Mucosa of descending colon (tissue), 3 donors: ENCODE measurements around the gene CHURC1. TPM values are rescaled to one million over a fixed set of nuclear protein-coding genes. Genes with fewer than 3 reads are reported as not detected.
A peak's percentile ranks its signal among the peaks of the same experiment; 100 is the strongest.

Experiments used
- ATAC-seq: fragments of 200-7000 bp; cut with Tn5 transposase; one replicate; pipeline ENCODE4 v1.9.1; 2020; ENCODE audit warnings: mild to moderate bottlenecking, moderate library complexity
- DNase-seq, 3 donors: peaks; one replicate each; pipeline ENCODE4 v3.0.0-alpha.2; 2020
- H3K36me3 ChIP-seq: fragments of 200-600 bp; one replicate; pipeline ENCODE4 v1.8.0; 2021; ENCODE audit warnings: low read depth, mild to moderate bottlenecking
- H3K4me1 ChIP-seq: fragments of 200-600 bp; one replicate; pipeline ENCODE4 v1.8.0; 2021; ENCODE audit warnings: low read depth, mild to moderate bottlenecking
- H3K4me3 ChIP-seq: fragments of 200-600 bp; one replicate; pipeline ENCODE4 v1.8.0; 2021; ENCODE audit warnings: mild to moderate bottlenecking
- H3K9me3 ChIP-seq: fragments of 200-600 bp; one replicate; pipeline ENCODE4 v1.8.0; 2021; ENCODE audit warnings: mild to moderate bottlenecking
- intact Hi-C, 2 donors: fragments of 100-400 bp; cut with DNase I in 1 of 2; cut with micrococcal nuclease in 1 of 2; formaldehyde crosslinking; loops; one replicate each; pipeline versions ENCODE4 v1.11.0 to v1.11.1; 2022; cut with DNase I, micrococcal nuclease
- total RNA-seq, 3 donors: library from RNA; stranded (reverse); fragmentation: NEBNext Ultra II Directional in 2 of 3; extraction: Animal tissue kit (Norgen Biotek cat#: 25700) in 2 of 3; gene quantifications; one replicate each; pipeline versions ENCODE4 v1.2.1 to v1.2.4, GENCODE V29; 2021 to 2023
- TF ChIP-seq, protein P1 (sequence below): fragments of 200-600 bp; IDR thresholded peaks from one replicate; pipeline ENCODE4 v1.8.0; 2022; ENCODE audit warnings: antibody characterized with exemption, mild to moderate bottlenecking
- donor health status: DM: no; HTN: no; CAD: no; lungs with moderate emphysema.
- donor health status: DM: no; HTN: no; CAD: no.
- donor health status: DM: no; HTN: yes; CAD: no.

CHURC1 gene
- total RNA-seq, 3 donors from 2014 or later: 52.4 to 66.5 (median 65.4) TPM

DNA sequence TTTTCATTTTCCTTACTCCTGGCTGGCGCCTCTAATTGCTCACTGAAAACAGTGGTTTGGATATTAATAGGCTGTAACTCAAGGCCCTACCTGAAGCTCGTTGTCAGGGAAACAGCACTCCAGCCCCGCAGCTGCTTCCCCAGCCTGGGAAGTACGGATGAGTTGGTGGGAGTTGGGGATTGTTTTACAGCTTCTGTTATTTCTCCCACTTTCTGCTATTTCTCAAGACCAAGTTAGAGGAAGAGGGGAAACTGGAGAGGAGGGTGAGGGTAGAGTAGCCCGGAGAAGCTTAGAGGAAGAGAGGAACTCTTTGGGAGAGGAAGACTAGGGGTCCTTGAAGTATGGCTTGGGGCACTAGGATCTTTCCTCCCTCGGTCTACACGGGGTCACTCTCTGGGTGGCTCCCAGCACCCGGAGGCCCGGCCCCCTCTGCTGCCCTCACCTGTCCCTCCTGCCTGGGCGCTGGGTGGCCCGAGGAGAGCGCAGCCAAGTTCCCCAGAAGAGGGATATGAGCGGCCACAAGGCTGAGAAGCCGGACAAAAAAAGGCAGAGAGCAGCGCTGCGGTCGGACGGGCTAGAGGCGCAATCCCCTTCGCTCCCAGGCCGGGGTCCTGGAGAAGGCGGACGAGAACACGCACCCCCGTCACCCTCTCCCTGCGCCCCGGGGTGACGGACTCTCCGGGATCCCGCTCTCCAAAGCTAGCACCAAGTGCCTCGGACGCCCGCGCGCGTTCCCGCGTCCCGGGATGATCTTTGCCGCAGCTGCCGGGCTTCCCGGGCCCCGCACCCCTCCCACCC lies 35.2 kb upstream of the CHURC1 start:
- TF ChIP-seq, protein P1, sequence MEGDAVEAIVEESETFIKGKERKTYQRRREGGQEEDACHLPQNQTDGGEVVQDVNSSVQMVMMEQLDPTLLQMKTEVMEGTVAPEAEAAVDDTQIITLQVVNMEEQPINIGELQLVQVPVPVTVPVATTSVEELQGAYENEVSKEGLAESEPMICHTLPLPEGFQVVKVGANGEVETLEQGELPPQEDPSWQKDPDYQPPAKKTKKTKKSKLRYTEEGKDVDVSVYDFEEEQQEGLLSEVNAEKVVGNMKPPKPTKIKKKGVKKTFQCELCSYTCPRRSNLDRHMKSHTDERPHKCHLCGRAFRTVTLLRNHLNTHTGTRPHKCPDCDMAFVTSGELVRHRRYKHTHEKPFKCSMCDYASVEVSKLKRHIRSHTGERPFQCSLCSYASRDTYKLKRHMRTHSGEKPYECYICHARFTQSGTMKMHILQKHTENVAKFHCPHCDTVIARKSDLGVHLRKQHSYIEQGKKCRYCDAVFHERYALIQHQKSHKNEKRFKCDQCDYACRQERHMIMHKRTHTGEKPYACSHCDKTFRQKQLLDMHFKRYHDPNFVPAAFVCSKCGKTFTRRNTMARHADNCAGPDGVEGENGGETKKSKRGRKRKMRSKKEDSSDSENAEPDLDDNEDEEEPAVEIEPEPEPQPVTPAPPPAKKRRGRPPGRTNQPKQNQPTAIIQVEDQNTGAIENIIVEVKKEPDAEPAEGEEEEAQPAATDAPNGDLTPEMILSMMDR: no peak
- Histone ChIP-seq H3K9me3 (no peaks in the 10 kb centered on the region), H3K4me3 (no peak overlapping the region), H3K4me1 (peaks cover 10% of the 10 kb centered on the region), H3K36me3 (no peaks in the 10 kb centered on the region)
- ATAC-seq (peak; percentile 15), DNase-seq (peak in 2 of 3 donors; percentile 2 to 32)
- intact Hi-C loops: no loop called here

DNA sequence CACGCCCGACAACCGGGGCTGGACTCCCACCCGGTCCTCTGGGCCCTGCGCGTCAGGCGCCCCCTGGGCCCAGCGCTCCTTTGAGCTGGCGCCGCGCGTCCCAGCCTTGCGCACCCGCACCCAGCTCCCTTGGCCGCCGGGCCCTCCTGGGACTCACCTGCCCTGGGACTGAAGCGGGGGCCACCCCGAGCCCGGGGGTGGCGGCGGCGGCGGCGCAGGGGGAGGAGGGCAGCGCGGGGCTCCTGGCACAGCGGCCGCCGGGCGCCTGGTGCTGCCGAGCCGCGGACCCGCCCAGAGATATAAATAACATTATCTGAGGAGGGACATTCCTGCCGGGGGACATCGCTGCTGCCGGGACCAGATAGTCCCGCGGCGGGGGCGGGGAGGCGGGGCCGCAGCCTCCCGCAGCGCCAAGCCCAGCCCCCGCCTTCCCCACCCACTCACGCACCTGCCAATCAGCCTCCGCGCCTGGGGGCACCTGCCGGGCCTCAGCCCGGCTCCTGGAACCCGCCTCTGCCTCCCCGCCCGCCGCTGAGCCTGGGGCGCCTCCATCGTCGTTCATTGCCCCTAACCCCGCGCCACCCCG lies 34.5 kb upstream of the CHURC1 start, which contains the start of gene SPTB:
Gene SPTB (minus strand): TSS at position 273 of the 586 bp plus-strand sequence. CDS start 56,813 bp downstream, outside the sequence.
- TF ChIP-seq, protein P1: no peak
- Histone ChIP-seq H3K4me1 (peaks cover 10% of the 10 kb centered on the region), H3K9me3 (no peaks in the 10 kb centered on the region), H3K4me3 (peak within 1 kb of the TSS; percentile 14), H3K36me3 (no peaks in the 10 kb centered on the region)
- peak; percentile 48 to 64 (median 50) for DNase-seq
- peak; percentile 82 for ATAC-seq
- intact Hi-C loops: loop anchor here in 1 of 2 donors (10.0 kb wide), 1 partner anchor 55 kb away; no protein-coding TSS in a partner anchor

DNA sequence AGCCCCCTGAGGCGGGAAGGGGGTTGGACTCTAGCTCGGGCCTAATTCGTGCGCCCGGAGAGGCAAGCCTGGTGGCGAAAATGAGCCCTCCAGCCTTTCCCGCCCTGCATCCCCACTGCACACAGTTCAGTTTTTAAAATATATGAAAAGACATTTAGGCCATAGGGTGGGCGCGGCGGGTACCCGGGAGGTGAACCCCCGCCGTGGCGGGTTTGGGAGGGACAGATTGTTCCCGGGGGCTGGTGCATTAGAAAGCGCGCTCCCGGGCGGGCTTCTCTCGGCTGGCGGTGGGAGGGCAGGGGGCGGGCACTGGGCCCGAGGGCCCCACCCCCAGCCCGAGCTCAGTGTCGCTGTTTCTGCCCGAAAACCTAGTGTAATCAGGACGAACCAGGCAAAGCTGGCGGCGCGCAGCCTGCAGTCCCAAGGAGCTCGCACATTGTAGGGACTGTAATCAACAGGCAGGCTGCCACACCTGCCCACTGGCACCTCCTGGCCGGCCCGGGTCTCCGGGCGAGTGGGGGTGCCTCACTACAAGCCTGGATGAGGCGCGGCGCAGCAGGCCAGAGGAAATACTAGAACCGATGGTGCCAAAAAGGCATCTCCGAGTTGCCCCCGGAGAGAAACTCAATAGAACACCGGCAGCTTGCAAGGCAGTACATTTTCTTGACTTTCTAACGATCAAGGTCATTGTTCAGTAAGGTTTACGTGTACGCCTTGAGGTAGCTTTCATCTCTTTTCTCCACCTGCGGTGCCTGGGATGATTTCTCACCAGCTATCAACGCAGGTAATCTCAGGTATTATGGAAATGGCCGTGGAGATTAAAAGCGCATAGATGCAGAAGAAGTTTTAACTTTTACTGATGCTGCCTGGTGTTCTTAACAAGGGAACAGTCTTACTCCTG lies 33.8 kb upstream of the CHURC1 start:
- TF ChIP-seq, protein P1: no peak
- Histone ChIP-seq H3K9me3 (no peaks in the 10 kb centered on the region), H3K36me3 (no peaks in the 10 kb centered on the region), H3K4me3 (peak overlapping the region; percentile 14), H3K4me1 (peaks cover 10% of the 10 kb centered on the region)
- intact Hi-C loops: loop anchor here in 1 of 2 donors (10.0 kb wide), 1 partner anchor 56 kb away; no protein-coding TSS in a partner anchor
- DNase-seq (peak; percentile 50 to 63 (median 55)), ATAC-seq (peak; percentile 79)

DNA sequence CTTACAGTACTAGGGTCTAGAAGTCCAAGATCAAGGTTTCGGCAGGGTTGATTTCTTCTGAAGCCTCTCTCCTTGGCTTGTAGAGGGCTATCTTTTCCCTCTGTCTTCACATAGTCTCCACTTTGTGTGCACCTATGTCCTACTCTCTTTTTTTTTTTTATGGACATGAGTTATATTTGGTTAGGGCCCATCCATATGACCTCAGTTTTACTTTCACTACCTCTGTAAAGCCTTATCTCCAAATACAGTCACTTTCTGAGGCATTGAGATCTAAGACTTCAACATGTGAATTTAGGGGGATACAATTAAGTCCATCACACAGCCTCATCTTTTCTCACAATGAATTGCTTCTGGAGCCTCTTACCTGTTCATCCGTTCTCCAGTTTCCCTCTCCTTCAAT lies 28.7 kb upstream of the CHURC1 start:
- Histone ChIP-seq H3K4me3 (no peak overlapping the region), H3K4me1 (peaks cover 2% of the 10 kb centered on the region), H3K9me3 (no peaks in the 10 kb centered on the region), H3K36me3 (no peaks in the 10 kb centered on the region)
- intact Hi-C loops: loop anchor here in 1 of 2 donors (10.0 kb wide), 1 partner anchor 61 kb away; no protein-coding TSS in a partner anchor
- no peak for DNase-seq
- TF ChIP-seq, protein P1: no peak
- ATAC-seq: no peak

DNA sequence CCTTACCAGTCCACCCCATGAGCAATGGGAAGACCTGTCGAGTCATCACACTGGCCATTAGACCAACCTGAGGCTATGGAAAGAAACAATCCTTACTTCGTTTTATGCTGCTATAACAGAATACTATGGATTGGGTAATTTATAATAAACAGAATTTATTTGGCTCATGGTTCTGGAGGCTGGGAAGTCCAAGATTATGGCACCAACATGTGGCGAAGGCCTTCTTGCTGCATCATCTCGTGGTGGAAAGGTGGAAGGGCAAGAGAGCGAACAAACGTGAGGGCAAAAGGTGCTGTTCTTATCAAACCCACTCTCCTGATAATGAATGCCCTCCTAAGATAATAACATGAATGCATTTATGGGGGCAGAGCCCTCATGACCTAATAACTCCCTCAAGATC lies 24.9 kb upstream of the CHURC1 start:
- TF ChIP-seq, protein P1: no peak
- DNase-seq (no peak), ATAC-seq (no peak)
- H3K4me3 ChIP-seq: no peak overlapping the region
- intact Hi-C loops: loop anchor here in 1 of 2 donors (10.0 kb wide), 1 partner anchor 65 kb away; no protein-coding TSS in a partner anchor
- H3K36me3 ChIP-seq: no peaks in the 10 kb centered on the region
- no peaks in the 10 kb centered on the region for H3K9me3 ChIP-seq
- no peaks in the 10 kb centered on the region for H3K4me1 ChIP-seq
